ENCODE results near the gene SUCO.

GRCh38 chr1:172578586-172578985, 45.6 kb downstream of the SUCO start:
- TF ChIP-seq CTCF (conservative IDR thresholded peaks at IDR 0.05; ENCODE audit: low read length) = no peak
- TF ChIP-seq EZH2phosphoT487 (IDR thresholded peaks at IDR 0.05; ENCODE audit: borderline replicate concordance) = no peak
